GM19397 (cell line): ENCODE measurements around the gene SYNDIG1.
A peak's percentile ranks its signal among the peaks of the same experiment; 100 is the strongest.

Source experiments
- ATAC-seq: cut with Tn5 transposase; IDR thresholded peaks from one replicate; pipeline ENCODE4 v1.9.1; 2021; ENCODE audit warnings: mild to moderate bottlenecking, moderate library complexity; ENCODE audit not compliant: unreplicated experiment

SYNDIG1 gene

DNA sequence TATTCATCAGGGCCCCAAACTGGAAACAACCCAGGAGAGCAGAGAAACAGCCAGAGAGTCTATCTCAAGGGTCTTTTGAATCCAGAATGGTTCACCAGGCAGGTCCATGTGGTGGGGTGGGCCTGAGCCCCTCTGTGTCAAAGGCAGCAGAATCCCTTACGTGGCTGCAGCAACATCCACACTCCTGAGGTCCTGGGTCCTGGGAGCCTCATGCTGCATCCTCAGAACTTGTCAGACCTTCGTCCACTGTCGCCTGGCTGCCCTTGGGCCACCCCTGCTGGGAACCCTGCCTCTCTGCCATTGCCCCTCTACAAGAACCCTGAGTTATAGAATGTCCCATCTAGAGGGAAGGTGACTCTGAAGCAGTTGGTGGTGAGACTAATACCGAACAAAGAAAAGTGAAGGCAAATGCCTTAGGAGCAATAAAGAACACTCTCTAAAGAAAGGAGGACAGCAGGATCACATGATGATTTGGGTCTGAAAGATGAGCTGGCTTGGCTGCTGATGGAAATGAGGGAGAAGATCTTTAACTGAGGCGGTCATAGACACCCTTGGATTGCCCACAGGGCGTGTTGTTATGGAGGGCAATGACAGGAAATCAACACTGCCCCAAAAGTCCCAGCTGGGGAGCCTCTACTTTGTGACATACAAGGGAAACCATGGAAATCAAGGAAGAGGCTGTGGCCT, 161.2 kb downstream of the SYNDIG1 start:
- no peak for ATAC-seq

DNA sequence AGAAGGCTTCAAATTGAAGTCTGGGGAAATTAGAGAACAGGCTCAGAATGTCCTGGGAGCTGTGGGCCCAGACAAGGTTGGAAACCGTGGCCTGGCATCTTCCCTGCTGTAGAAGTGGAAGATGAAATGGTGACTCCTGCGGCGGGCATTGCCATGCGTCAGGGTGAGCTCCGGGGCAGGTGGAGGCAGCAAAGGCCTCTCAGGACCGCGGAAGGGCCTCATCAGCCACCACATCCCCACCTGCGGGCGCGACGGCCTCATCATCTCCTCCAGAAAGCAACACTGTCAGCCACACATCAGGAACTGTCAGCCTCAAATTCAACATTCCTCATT, 161.7 kb downstream of the SYNDIG1 start:
- no peak for ATAC-seq

DNA sequence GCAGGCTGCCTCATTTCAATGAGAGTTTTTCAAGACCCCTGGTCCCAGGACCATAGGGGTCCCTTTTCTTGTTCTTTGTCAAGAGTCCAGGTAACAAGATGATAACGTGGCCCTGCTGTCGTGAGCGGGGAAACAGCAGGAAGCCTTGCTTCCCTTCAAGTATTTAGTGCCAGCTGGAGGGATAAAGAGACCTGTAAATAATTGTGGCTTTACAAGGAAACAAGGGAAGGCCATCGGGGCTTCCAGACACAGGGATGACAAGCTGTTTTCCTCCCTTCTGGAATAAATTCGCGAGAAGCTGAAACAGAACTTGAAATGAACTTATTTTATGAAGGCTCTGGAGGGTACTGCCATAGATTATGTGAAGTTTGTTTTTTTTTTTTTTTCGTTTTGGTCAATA, 163.2 kb downstream of the SYNDIG1 start:
- ATAC-seq: no peak

DNA sequence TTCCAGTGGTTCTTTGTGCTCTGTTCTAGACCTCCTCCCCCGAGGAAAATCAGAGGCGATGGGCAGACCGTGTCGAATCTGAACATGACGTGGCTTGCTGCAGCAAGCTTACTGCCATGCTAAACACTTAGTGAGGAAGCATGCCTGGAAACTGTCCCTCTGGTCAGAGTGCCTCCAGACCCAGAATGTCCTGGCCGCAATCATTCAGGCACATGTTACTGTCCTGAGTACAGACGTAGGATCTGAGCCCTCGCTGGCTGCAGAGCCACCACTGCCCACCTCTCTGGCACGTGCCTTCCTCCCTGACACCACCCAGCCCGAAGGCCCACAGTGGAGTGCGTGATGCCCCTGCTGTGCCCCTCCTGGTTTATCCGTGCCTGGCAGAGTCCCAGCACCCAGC, 163.6 kb downstream of the SYNDIG1 start:
- ATAC-seq: no peak

DNA sequence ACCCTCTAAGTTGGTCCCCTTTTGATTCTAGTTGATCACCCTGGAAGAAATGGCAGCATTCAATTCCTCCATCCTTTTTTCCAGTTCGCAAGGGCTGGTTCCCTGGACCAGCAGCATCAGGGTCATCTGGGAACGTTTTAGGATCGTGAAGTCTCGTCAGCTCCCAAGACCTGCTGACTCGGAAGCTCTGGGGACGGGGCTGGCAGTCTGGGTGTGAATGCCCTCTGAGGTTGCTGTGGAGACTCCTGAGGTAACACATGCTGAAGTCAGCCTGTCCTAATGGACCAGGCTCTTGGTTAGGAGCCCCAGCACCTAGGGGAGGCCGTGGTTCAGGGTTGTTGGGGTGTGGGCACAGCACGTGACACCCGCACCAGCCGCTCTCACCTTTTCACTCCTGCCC, 164.1 kb downstream of the SYNDIG1 start:
- no peak for ATAC-seq

DNA sequence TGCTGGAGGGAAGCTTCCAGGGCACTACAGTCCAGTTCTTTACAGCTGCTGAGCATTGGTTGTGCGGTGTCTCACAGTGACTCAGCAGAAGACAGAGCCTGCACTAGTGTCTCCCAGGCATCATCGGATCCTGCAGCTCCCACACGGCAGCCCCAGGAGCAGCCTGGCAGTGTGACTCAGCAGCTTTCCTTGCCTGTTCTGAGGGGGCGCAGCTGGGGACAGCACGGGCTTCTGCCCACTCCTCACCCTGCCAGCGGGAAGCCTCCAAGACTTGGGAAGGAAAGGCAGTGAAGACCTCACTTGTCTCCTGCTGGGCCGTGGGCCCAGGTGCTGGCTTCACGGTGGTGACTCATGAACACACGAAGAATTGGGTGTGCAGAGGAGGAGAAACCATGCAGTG, 165.4 kb downstream of the SYNDIG1 start:
- ATAC-seq: no peak

DNA sequence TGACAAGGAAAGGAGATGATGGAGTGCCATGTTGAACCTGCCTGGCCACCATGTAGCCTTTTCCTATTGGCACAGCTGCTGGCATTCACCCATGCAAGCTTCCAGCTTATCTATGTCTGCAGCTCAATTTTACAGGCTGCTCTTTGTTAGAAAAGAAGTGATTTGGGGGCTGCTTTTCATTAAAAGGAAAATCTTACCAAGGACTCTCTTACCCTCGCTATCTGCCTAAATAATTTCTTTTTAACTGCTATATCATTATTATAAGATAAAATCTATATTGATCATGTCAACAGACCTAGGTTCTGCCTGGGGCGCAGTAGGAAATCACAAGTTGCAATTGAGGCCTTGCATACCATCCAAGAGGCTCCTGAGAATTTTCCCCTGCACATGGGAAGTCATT, 167.2 kb downstream of the SYNDIG1 start:
- ATAC-seq: no peak

DNA sequence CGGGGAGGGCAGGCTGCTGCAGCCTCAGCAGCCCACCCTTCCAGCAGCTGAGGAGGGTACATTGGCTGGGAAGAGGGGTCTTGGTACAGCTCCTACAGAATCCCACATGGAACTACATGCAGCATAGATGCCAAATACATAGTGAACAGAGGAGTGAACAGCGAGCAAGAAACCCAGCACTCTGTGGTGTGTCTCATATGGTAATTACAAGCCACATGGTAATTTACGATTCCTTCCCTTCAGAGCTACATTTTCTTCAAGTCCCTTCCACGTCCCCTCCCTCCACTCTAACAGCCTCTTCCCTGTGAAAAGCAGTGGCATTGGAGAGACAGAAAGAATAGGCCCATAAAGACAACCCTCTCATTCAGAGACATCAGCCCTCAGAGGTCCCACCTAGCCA, 167.7 kb downstream of the SYNDIG1 start:
- no peak for ATAC-seq

DNA sequence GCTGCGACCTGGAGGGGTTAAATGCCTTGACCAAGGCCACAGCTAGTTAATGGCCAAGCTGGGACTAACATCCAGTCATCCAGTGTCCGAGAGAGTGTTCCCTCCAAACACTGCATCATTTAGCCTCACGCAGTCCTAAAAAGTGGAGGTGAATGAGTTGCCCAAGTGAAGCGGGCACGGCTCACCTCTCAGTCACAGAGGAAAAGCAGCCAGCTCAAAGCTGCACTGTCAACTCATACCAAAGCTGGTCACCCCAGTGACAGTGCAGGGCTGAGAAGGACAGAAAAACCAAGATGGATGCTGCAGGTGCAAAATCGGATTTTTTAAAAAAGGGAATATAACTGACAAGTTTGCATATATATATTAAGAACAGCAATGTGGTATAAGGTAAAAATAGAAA, 168.5 kb downstream of the SYNDIG1 start:
- ATAC-seq: no peak

DNA sequence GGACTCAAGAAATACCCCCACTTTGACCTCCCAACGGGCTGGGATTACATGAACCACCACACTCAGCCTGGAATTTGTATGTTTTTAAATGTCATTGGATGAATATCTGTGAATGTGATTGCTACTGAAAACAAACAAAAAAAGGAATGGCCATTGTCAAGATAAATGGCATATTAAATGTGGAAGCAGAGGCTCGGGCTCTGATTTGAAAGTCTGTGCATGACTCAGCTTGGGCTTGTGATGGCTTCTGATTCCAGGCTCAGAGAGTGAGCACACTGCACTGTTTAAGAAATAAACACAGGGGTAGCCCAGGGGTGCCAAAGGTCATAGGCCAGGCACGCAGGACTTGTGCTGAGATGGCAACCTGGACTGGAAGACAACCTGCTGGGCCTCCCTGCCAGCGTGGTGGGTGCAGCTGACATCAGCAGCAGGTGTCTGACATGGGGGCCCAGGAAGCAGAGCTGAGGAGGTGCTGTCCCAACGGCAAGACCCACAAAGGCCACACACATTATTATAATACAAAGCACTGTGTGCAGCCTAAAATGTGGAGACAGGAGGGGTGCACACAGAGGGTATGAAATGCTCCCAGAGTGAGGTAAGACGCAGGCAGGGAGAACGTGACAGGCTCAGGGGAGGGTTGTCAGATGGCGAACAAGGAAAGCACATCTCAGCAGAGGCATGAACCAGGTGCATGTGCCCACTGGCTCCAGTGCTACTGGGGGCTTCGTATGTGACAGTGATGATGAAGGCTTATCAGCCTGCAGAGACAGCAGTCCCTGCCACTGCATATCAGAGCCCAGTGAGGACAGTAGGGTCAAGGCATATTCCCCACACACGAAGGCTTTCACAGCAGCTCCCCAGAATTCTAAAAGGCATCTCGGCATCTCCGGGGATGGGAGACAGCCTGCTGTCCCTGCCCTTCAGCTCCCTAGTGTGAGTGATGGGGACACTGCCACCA, 169.4 kb downstream of the SYNDIG1 start:
- no peak for ATAC-seq

DNA sequence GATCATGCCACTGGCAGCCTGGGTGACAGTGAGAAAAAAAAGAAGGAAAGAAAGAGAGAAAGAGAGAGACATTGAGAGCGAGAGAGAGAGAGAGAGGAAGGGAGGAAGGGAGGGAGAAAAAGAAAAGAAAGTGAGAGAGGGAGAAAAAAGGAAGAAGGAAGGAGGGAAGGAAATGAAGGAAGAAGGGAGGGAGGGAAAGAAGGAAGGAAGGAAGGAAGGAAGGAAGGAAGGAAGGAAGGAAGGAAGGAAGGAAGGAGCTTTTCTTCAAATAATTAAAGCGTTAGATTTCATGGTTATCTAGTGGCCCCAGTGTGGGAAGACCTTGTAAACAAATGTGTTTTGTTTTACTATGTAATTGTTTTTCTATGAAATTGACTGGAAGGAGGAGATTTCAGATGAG, 170.8 kb downstream of the SYNDIG1 start:
- no peak for ATAC-seq

DNA sequence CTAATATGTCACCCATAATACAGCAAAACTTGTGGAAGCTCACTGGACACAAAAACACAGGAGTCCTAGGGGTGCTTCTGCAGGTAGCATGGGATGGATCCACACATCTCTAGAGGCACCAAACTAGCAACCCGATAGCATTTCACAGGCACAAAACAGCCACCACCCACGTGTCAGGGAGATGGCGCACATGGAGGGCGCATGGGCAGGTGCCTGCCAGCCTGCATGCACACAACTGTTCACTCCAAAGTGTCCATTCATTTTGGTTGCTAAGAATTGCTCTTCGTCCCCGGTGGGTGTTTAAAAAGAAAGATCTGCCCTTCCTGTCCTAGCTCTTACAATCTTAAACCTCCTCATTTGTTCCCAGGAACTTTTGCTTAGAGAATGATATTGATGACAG, 171.3 kb downstream of the SYNDIG1 start:
- ATAC-seq: no peak

DNA sequence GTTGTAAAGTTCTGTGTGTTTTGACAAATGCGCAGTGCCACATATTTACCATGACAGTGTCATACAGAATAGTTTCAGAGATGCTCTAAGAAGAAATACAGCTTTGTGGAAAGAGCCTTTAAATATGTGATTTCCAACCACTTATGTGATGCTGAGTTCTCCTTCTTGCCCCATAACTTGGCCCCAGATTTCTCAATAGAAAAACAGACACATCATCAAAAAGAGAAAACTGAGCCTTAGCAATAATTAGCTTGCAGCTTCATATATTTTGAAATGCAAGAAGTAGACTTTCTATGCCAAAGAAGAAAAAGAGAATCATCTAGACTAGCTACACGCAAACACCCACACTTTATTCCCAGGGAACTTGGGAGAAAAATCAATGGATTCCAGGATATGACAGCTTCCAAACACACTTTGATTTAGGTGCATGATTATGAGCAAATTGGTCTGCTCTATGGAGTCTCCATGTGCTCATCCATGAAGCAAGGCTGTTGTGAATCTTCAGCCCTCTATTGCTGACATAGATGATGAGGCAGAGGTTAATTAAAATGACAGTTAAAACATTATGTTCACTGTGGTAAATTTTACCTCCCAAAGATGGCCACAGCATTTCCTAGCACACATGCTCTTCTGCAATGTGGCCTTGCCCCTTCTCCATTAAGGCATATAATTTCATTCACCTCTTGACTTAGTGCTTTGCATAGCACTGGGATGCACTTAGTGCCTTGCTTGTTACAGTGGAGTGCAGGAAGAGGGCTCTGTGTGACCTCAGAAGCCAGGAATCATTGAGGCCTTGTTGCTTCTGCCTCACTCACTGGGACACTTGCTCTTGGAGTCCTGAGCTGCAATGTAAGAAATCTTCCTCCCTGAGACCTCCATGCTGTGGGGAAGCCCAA, 174.6 kb downstream of the SYNDIG1 start:
- no peak for ATAC-seq

DNA sequence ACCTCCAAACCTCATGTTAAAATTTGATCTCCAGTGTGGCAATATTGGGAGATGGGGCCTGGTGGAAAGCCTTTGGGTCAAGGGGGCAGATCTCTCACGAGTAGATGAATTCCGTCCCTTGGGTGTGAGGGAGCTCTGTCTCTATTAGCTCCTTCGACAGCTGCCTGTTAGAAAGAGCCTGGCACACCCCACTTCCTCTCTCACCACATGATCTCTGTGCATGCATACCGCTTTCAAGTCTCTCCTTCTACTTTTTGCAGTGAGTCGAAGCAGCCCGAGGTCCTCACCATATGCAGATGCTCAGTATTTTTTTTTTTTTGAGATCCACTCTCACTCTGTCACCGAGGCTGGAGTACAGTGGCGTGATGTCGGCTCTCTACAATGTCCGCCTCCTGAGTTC, 176.9 kb downstream of the SYNDIG1 start:
- no peak for ATAC-seq

DNA sequence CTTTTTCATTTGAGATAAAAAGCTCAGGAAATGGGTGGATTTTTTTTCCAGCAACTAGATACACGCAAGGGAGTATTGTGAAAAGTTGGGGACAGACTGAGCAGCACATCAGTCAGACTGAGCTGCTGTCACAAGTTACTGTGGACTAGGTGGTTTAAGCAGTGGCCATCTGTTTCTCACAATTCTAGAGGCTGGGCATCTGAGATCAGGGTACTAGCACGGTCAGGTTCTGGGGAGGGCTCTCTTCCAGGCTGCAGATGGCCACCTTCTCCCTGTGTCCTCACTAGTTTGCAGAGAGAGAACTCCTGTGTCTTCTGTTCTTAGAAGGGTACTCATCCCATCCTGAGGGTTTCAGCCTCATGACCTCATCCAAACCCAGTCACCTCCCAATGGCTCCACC, 178.3 kb downstream of the SYNDIG1 start:
- ATAC-seq: no peak

DNA sequence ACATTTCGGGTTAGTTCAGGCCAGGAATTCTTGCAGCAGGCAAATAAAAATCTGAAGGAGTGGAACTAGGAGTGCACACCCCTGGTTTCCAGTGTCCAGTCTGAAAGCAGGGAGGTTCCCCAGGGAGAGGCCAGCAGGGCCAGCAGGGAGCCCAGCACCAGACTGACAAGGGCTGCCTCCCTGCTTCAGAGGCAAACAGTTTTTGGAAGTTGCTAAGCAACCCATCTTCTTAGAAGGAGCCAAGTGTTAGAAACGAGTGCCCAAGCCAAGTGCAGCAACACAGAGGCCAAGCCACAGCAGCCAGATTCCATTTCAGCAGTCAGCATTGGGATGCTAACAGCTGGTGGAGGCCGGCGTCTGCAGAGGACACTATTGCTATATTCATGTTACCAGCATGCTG, 179.1 kb downstream of the SYNDIG1 start:
- ATAC-seq: peak; percentile 18

DNA sequence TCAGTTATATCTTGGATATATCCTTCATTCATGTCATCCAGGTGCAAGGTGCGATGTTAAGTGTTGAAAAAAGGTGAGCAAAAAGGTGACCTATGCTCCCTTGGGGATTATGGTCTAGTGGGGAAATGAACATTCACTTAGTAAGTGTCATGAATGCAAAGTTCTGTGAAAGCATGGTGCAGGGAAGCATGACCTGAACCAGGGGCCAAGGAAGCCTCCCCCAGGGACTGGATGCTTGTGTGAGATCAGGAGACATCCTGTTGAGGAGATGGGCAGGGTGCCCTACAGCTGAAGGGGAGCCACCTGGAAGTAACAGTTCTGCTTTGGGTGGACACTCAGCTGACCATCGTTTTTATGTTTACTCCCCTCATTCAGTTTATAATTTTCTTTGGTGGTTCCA, 179.5 kb downstream of the SYNDIG1 start:
- ATAC-seq: peak; percentile 62

DNA sequence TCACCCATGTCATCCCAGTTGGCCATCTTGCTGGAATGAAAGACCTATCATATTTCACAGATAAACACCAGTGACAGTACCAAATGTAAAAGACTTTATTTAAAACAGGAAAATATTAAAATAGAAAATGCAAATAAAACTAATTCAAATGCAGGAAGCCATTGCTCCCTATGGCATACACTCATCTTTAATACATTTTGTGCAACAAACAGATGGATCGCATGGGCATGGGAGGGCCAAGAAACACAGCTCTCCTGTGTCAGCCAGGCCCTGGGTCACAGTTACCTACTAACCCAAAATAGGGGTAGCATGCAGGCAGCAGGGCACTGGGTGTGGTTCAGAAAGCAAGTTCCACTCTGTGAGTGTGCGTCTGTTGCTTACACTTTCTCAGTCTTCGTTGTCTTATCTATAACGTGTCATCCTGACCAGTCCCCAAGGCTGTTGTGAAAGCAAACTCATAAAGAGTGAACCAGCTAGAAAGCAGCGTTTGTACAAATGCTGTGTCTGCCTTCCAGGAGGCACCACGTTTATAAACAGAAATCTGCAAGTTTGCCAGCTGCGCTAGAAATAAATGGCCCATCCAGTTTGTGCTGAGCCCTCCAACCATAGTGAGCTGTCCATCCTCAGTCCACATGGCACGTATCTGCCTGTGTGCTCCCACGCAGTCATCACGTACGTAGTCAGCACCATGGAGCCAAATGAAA, 180.5 kb downstream of the SYNDIG1 start:
- no peak for ATAC-seq

DNA sequence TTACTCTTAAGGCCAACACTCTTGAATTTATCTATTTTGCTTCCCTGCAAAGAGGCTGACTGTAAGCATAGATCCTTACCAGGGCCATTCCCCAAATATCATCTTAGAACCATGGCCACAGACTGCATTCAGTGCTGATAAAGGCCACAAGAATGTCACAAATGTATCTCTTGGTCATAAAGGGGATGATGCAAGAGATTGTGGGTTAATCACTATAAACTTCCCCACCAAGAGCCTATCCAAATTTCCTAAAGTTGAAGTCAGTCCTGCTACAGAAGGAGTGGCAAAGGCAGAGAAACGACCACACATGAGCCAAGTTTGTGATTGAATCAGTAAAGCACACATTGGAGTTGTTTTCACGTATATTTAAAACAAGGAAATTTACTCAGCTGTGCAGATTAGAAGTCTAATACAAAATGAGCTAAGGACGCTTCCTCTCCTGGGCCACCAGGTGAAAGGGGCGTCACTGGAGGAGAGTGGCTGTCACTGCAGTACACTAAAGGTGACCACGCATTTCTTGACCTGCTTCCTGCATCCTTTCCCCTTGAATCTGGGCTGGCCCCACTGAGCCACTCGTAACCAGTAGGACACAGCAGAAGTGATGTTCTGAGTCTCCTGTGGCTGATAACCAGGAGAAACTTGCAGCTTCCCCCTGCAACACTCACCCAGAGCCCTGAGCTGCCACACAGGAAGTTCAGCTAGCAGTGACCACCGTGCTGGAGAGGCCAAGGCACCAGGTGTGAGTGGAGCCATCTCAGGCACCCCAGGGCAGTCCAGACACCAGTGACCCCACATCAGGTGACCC, 181.9 kb downstream of the SYNDIG1 start:
- ATAC-seq: no peak

DNA sequence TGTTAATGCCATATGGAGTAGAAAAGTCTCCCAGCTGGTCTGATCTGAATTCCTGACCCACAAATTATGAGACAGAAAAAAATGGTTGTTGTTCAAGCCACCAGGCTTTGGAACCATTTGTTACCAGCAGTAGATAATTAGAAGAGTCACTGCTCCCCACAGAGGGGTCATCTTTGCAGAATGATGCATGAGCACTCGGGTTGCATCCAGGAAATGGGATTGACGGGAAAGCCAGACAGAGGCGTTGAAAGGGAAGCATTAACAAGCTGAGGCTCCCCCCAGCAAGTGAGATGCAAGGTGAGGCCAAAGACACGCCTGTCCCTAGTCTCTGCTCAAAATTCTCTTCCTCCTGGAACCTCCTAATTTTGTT, 182.5 kb downstream of the SYNDIG1 start:
- ATAC-seq: no peak
